ENCODE results near the gene PCDHGA1. TPM values are rescaled to one million over a fixed set of nuclear protein-coding genes. Genes with fewer than 3 reads are reported as not detected.

The PCDHGA1 gene
- total and polyA plus RNA-seq, 2 of the 4 experiments (the other 2 are of a cell fraction) = 0.90 to 0.92 TPM

- no peak for TF ChIP-seq CTCF (conservative IDR thresholded peaks at IDR 0.05; ENCODE audit: low read depth, low read length)
Observed at GRCh38 chr5:141421489-141421855, 91.2 kb downstream of the PCDHGA1 start (continued).

- WGBS, 2 experiments (ENCODE audit: extremely low coverage in 2 of 2, insufficient read length in 1 of 2) = 38% methylated on average over 22 of the region's 42 CpGs; no CpG with 5 or more reads in 1 of the 2 experiments
- CTCF ChIA-PET = interaction anchor here (1.0 kb wide), 1 partner anchor 16 kb away, joined by 3 read pairs; no protein-coding TSS in a partner anchor
- intact Hi-C loops (cut with micrococcal nuclease) = no loop called here
- Histone ChIP-seq H3K23ac (ENCODE audit: low read depth, low read length) (no peak overlapping the region), H3K4ac (ENCODE audit: low read depth, low read length) (no peak overlapping the region), H3K4me2 (ENCODE audit: low read depth, low read length) (no peak overlapping the region), H4K91ac (ENCODE audit: insufficient read depth, low read depth, low read length) (no peak overlapping the region), H4K8ac (ENCODE audit: low read depth in 2 of 2, low read length in 2 of 2) (no peak overlapping the region), H3K79me1 (ENCODE audit: low read depth in 1 of 2, low read length in 2 of 2) (peaks cover 20 to 26% of the 10 kb centered on the region in 2 experiments; a peak in 3 of 4 replicates), H2BK15ac (ENCODE audit: low read depth, low read length) (no peak overlapping the region), H3K9me3 (ENCODE audit: control insufficient read depth, insufficient read depth, low read length) (peaks cover 62% of the 10 kb centered on the region), H3K18ac (ENCODE audit: low read depth, low read length) (no peak overlapping the region), H3K14ac (replicated peaks; ENCODE audit: low read depth, low read length) (no peak overlapping the region), H2BK20ac (ENCODE audit: low read depth, low read length) (no peak overlapping the region), H3K4me1 (ENCODE audit: control insufficient read depth, insufficient read depth, low read length) (no peaks in the 10 kb centered on the region), H2AFZ (replicated peaks; ENCODE audit: low read length, poor library complexity) (no peak overlapping the region), H2AK9ac (replicated peaks; ENCODE audit: low read depth, low read length, poor library complexity) (no peak overlapping the region), H3K56ac (ENCODE audit: extremely low read depth, insufficient read depth, low read length) (no peak overlapping the region), H3K27ac (ENCODE audit: insufficient read depth, low read length) (no peak overlapping the region), H2AK5ac (ENCODE audit: low read depth, low read length) (no peak overlapping the region), H3K36me3 (ENCODE audit: control insufficient read depth, insufficient read depth, low read length) (peaks cover 39% of the 10 kb centered on the region), H3K9me1 (ENCODE audit: insufficient read depth, low read length) (no peaks in the 10 kb centered on the region), H4K20me1 (ENCODE audit: insufficient read depth, low read length) (no peaks in the 10 kb centered on the region), H3K27me3 (ENCODE audit: control insufficient read depth, insufficient read depth, low read length) (no peaks in the 10 kb centered on the region), H3K9ac (ENCODE audit: low read depth, low read length) (no peak overlapping the region), H4K5ac (ENCODE audit: low read depth, low read length) (no peak overlapping the region), H2BK120ac (ENCODE audit: low read depth, low read length) (no peak overlapping the region), H3K4me3 (ENCODE audit: insufficient read depth, low read depth, low read length) (no peak overlapping the region), H2BK5ac (ENCODE audit: low read depth, low read length, poor library complexity, severe bottlenecking) (no peak overlapping the region)
- BruUV-seq (replicated peaks) = no TSS peak
- DNase-seq (no peak), ATAC-seq (ENCODE audit: low read depth) (no peak)
- dilution Hi-C loops (cut with HindIII; ENCODE audit: low sequenced_read_pairs, unreplicated experiment) = no loop called here
- TF ChIP-seq RFX5 (IDR thresholded peaks at IDR 0.05; ENCODE audit: low read depth, low read length) = no peak
- TF ChIP-seq MXI1 (IDR thresholded peaks at IDR 0.05; ENCODE audit: borderline replicate concordance, low read depth, low read length) = 0 out of 2 replicates have a peak, but pooled peaks have one; percentile 36
- POLR2A ChIA-PET (ENCODE audit: unreplicated experiment) = no interaction called here
- in situ Hi-C loops (cut with MboI; ENCODE audit: low sequenced_read_pairs) = no loop called here
Observed at GRCh38 chr5:141422742-141423291, 92.5 kb downstream of the PCDHGA1 start.
